Jurkat, Clone E6-1 (cell line): ENCODE data around the gene SEMA5A.

Source experiments
- DNase-seq: peaks from one replicate; pipeline ENCODE4 v3.0.0-alpha.2; 2011; ENCODE audit warnings: low read depth, low spot score
- H3K4me3 ChIP-seq: 2 replicates; pipeline ENCODE4 v1.5.1; 2011; ENCODE audit warnings: mild to moderate bottlenecking, low read length, control low read depth, moderate library complexity

The SEMA5A gene

DNA sequence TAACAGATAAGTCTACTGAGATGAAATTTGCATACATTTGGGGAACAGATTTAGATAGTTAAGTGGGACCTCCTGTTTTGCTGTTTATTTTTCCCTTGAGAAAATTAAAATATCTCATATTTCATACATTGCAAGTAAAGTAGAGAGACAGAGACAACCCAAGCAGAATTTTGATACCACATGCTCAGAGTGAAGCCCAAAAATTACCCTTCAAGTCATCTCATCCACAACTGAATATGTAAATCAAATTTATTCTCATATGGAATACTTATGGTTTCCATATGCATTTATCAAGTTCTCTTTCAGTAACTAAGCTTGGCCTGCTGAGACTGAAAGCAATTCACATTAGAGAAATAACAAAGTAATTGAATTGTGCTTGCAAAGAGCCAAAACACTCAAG is 474.4 kb downstream of the SEMA5A start:
- H3K4me3 ChIP-seq, result no peak overlapping the region

GRCh38 chr5:9071074-9071473 is 474.8 kb downstream of the SEMA5A start:
- no peak for DNase-seq
- no peak overlapping the region for H3K4me3 ChIP-seq

More for the DNA sequence above, 474.4 kb downstream of the SEMA5A start:
- no peak for DNase-seq

- H3K4me3 ChIP-seq, result no peak overlapping the region
- DNase-seq, result no peak
Observed at GRCh38 chr5:9069650-9070049, 476.2 kb downstream of the SEMA5A start.

GRCh38 chr5:9067154-9067553 is 478.7 kb downstream of the SEMA5A start:
- H3K4me3 ChIP-seq, result no peak overlapping the region
- DNase-seq, result no peak

- no peak for DNase-seq
- no peak overlapping the region for H3K4me3 ChIP-seq
Observed at GRCh38 chr5:9066349-9066748, 479.5 kb downstream of the SEMA5A start.

- no peak for DNase-seq
- H3K4me3 ChIP-seq, result no peak overlapping the region
Observed at GRCh38 chr5:9063615-9064245, 482.1 kb downstream of the SEMA5A start.

DNA sequence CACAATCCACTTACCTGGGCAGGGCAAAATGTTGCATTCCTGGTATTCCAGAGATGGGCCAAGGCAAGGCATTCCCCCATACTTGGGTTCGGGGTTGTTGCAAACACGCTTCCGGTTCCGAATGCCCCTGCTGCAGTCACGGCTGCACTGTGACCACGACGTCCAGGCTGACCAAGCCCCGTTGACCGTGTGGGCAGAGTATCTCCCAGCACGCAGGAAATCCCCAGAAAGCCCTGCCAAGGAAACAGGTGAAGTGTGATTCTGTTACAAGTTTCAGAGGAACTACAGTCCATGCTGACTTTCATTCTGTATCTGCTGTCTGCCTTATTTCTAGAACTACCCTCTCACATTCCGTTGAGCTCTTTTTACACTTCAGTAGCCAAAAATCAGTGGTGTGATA is 483.0 kb downstream of the SEMA5A start:
- DNase-seq, result no peak
- no peak overlapping the region for H3K4me3 ChIP-seq

GRCh38 chr5:9059920-9060691 is 485.8 kb downstream of the SEMA5A start:
- no peak for DNase-seq
- H3K4me3 ChIP-seq, result no peak overlapping the region

GRCh38 chr5:9058666-9059065 is 487.2 kb downstream of the SEMA5A start:
- no peak for DNase-seq
- H3K4me3 ChIP-seq, result no peak overlapping the region

DNA sequence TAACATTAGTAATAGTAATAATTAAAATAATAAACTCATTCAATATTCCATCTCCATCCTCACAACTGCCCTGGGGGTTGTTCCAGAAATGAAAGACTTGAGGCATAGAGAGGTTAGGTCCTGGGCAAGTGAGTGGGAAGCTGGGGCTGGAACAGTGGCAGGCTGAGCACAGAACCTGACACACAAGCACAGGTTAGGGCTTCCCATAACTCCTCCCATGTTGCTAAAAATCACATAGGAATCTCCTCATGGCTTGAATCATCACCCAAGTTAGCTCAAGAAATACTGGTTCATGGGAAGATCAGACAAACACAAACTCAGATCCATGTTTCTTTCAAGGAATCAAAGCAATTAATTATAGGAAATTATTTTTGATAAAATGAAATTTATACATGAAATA is 487.7 kb downstream of the SEMA5A start:
- H3K4me3 ChIP-seq, result no peak overlapping the region
- no peak for DNase-seq

- DNase-seq, result no peak
- no peak overlapping the region for H3K4me3 ChIP-seq
Observed at GRCh38 chr5:9057406-9058000, 488.4 kb downstream of the SEMA5A start.

GRCh38 chr5:9056046-9056445 is 489.8 kb downstream of the SEMA5A start:
- no peak for DNase-seq
- H3K4me3 ChIP-seq, result no peak overlapping the region

DNA sequence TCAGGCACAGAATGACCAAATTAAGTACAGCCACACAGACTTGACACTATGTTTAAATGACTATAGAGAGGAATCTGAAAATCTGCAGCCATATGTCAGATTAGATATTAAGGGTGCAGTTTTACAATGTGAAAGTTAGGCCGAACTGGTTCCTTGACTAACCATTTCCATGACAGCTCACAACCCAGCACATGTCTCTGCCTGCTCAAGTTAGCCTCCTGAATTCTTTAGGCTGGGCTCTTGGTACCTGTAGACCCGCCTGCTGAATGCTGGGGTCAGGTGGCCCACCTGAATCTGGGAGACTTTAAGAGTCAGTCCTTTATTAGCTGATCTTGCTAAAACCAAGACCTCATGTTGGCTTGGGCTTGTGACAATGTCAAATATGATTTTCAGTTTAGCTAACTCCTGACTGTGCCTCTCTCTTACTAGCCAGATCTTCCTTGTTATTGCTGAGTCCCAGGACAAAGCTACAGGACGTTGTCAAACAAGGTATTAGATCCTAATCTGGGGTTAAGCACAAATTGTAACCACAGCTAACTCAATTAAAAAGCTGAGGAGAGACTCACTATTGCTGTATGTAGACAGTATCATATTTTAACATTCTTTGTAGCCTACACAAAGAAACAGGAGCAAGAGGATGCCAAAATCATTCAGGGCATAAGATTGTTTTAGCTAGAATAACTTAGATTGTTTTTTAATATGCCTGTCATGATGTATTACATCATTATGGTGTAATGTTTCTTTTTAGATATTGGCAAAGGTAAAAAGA is 490.9 kb downstream of the SEMA5A start:
- H3K4me3 ChIP-seq, result no peak overlapping the region
- no peak for DNase-seq

GRCh38 chr5:9054322-9054721 is 491.6 kb downstream of the SEMA5A start:
- DNase-seq, result no peak
- no peak overlapping the region for H3K4me3 ChIP-seq

DNA sequence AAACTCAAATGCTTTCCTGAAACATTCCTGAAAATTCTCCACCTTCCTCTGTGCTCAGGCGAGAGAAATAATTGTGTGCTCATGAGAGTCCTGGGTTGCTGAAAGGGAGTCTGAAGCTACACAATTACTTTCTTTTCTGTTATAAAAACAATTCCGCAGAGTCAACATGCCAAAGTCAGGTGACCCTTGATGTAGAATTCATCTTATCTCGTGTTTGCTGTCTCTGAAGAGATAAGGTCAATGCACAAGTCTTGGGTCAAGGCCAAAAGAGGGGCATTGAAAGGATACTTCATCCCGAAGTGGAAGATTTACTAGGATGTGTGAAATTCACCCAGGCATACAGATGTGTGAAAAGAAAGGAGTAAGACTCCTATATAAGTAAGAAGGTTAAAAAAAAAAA is 493.5 kb downstream of the SEMA5A start:
- DNase-seq, result no peak

DNA sequence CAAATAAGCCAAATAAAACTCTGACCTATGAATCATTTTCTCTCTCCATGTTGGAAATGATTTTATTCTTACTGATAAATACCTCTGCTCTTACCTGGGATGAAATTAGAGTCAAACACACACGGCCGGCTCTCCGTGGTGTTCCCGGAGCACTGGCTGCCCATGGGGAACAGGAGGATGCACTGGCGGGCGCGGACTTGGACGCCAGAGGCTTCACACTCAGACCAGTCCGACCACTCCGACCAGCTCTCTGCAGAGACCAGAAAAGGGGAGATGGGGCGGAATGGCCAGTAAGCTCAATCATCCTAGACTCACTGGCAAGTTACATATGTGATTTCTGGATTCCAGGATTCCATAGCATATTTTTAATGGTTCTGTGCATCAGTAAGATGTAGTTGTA is 494.1 kb downstream of the SEMA5A start:
- no peak overlapping the region for H3K4me3 ChIP-seq
- DNase-seq, result no peak

More for the DNA sequence above, 493.5 kb downstream of the SEMA5A start:
- H3K4me3 ChIP-seq, result no peak overlapping the region

- no peak for DNase-seq
Observed at GRCh38 chr5:9047932-9048331, 497.9 kb downstream of the SEMA5A start.

DNA sequence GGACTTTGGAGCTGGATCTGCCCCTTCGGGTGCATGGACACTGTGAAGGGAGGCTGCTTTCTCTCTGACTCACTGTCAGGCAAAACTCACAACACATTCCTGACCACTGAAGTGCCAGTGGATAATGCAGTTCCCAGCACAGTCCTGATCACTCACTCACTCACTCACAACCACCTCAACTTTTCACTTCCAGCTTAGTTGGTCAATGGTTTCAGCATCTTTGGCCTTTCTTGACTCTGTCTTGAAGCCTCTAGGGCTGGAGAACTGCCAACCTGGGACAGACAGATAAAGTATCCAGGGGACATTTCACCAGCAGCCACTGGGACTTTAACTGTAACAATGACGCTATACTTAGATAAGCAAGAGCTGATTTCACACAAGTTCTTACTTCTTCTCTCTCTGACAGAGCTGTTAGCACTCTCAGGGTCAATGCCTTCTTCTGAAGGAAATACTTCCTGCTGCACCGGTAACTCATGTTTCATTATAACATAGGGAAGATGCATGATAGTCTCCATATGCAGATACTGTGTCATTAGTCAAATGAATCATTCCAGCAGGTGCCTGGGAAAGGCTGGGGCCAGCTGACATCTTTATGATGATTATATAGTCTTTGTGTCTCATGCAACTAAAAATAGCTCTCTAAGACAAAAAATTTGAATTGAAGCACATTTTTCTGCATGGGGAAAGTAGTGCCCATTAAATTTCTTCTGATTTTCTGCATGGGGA is 499.0 kb downstream of the SEMA5A start:
- H3K4me3 ChIP-seq, result no peak overlapping the region
- DNase-seq, result no peak

More at GRCh38 chr5:9047932-9048331, 497.9 kb downstream of the SEMA5A start:
- no peak overlapping the region for H3K4me3 ChIP-seq

- no peak for DNase-seq
Observed at GRCh38 chr5:9045946-9046345, 499.9 kb downstream of the SEMA5A start.

More at GRCh38 chr5:9045946-9046345, 499.9 kb downstream of the SEMA5A start:
- H3K4me3 ChIP-seq, result no peak overlapping the region
